Esophagus mucosa (tissue), 1 donor: ENCODE data around the gene FAM174C. TPM values are rescaled to one million over a fixed set of nuclear protein-coding genes. Genes with fewer than 3 reads are reported as not detected.

Experiments
- ATAC-seq: fragments of 200-7000 bp; cut with Tn5 transposase; one replicate; pipeline ENCODE4 v1.9.1; 2020
- total RNA-seq: library from RNA; stranded (reverse); gene quantifications from one replicate; pipeline ENCODE4 v1.2.4, GENCODE V29; 2023
- donor health status: DM: yes; HTN: yes; CAD: no.

Gene FAM174C
- total RNA-seq, 1 donor from 2014 or later = 41.2 TPM

DNA sequence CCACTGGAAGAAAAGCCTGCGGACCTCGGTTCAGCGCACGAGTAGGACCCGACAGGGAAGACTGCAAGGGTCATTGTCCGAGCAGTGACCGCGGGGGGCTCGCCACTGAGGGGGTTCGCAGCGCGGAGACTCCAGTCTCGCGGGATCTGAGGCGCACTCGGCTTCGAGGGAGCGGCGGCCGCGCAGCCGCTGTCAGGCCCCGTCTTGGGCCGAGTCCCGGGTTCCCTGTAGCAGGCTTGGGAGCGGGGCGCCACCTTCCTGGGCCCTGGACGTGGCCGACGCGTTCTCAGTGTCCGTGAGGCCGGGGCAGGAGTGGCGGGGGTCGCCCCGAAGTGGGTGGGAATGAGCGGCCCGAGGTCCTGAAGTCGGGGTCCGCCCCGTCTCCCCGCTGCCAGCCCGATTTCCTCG lies 474 bp upstream of the FAM174C start:
- ATAC-seq = peak; percentile 1

DNA sequence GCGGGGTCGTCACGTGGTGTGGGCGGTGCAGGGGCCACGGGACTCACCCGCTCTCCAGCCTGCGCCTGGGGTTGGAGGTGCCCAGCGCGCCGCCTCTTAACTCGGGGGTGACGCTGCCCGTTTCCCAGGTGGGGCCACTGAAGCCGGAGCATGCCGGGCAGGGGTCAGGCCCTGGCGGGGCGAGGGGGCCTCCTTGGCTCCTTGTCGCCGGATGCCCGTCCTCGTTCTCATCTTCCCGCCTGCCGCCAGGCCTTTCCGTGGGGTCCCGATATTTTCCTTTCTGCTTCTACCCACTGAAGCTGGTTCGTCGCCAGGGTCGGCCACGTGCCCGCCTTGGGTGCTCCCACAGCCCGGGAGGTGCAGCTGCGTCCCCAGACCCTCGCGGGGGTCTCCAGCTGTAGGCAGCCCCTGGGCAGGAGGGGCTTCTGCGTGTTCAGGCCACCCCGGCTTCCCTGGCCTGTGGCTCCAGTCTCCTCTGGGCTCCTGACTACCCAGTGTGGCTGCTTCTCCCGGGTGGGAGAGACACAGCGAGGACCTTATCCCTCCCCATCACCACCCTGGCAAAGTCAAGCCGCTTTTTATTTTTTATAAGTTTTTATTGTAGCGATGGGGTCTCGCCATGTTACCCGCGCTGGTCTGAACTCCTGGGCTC lies 772 bp downstream of the FAM174C start:
- no peak for ATAC-seq

DNA sequence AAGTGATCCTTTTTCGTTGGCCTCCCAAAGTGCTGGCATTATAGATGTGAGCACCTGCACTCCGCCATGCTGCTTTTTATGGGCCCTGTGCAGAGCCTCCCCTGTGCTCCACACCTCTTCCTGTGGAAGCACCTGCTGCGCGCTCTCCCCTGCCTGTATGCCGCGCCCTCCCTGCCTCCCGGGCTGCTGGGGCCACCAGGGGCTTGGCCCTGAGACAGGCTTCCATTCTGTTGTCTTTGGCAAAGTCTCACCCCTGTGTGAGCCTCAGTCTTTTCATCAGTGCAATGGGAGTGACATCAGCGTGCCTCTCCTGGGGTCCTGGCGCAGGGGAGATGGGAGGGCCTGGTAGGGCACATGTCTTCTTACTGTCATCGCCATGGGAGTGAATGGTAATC lies 1.3 kb downstream of the FAM174C start:
- ATAC-seq = no peak

DNA sequence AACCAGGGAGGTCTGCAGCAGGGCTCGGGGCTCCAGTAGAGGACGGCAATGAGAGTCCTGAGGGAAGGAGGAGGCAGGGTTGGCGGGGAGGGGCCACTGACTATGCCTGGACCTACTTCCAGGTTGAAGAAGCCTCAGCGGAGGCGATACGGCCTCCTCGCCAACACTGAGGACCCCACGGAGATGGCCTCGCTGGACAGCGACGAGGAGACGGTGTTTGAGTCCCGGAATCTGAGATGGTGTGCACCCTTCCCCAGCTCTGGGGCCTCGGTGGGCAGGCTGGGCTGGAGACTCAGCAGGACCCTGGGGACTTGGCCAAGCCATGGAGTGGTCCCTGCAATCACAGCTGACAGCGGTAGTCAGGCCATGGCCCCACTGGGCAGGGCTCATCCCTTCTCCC lies 1.7 kb downstream of the FAM174C start:
- ATAC-seq = no peak

DNA sequence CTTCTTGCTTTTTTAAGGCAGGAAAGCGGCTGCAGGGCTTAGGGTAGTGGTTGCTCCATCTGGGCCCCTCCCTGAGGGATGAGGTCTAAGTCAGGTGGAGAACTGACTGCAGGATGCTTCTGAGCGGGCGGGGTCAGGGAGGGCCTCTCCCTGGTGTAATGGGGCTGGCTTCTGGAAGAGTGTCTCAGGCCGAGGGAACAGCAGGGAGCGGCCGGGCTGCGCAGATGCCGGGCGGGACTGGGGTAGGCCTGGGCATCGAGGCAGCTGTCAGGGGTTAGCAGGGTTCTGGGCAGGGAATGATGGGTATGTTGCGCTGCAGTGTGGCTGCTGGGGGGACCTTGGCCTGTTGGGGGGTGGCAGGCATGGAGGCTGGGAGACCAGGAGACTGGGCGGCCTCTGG lies 2.7 kb downstream of the FAM174C start:
- ATAC-seq = no peak

DNA sequence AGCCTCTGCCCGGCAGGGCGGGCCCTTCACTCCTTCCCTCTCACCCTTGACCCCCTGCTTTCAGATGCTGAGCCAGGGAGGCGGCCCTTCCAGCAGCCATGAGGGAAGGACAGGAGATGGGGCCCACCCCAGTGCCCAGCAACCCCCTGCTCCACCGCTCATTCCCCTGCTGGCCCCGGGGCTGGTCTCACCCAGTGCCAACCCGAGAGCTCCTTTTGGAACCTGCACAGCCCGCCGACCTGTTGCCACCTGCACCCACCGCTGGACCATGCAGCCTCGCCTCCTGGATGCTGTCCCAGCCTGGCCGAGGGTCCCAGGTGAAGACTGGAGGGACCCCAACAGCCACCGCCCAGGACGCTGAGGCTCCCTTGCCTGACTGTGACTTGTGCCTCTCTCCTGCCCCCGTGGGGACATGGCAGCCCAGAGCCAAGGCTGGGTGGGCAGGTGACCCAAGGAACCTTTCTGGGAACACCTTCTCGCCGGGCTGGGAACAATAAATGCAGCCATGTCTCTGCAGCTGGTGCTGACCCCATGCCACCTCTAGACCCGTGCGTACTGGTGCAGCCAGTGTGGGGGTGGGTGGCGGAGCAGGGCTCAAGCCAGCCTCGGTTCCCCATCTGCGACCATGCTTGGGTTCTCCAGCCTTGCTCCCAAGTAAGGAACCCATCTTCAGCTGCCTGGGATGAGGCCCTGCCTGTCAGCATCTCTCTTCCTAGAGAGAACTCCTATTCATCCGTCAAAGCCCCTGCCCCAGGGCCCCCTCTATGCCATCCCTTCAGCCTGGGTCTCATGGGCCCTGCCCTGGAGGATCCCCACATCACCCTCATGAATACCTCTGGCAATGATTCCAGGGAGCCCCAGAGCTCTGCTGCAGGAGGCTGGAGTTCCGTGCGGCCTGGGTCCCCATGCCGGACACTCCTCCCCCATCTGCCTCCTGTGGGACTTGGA lies 3.7 kb downstream of the FAM174C start:
- ATAC-seq = no peak

DNA sequence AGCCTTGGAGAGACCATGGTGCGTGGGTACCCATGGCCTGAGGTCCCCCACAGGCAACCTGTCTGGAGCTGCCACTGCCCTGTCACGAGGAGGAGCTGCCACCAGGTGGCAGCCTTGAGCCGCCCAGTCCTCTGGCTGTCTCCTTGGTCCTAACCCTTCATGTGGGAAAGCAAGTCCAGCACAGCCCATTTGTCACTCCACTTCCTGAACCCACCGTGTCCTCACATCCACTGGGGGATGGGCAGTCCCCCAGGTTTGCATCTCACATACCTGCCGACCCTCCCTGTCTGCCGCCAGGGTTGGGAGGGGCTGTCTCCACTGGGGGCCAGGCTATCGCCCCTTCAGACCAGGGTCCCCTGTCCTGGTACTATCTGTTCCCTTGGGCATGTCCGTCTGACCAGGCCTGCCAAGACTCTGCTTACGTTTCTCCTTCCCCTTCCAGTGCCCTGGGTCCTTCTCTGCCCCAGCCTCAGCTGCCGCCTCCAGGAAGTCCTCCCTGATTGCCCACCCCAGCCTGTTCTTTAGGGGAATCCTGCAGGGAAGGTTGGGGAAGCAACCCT lies 4.5 kb downstream of the FAM174C start:
- peak; percentile 16 for ATAC-seq

DNA sequence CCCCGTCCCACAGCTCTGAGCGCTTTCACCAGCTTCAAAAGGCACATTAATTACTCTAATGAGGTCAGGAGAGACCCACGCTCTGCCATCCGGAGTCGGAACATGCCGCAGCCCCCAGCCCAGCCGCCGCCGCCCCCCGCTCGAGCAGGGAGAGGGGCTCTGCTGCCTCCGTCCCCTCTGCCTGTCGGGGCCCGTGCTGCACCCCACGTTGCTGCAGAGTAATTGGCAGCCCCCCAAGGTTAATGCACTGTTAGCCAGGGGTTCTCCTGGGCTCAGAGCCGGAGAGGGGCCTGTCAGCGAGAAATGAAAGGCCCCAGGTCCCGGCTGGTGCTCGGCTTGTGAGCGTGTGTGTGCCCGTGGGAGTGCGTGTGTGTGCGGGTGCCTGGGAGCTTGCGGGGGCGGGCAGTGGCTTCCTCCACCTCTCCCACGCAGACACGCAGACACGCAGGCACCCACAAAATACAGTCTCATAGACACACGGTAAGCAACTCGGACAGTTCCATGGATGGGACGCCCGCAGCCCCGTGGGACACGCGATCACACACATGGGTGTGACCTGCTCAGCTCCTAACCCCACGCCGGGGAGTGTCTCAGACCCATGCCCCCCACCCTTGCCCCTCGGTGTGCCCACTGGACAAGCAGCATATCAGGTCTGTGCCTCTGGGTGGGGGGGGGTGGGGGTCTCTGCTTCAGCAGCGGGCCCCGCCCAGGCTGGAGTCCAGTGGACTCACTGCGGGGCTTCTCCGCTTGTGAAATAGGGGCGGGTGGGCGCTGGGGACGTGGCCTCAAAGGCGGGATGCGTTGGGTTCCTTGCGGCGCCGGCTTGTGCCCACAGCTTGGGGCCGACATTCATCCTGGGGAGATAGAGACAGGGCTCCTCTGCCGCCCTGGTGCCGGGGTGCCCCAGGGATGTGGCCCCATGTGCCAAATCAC lies 5.6 kb downstream of the FAM174C start:
- no peak for ATAC-seq

DNA sequence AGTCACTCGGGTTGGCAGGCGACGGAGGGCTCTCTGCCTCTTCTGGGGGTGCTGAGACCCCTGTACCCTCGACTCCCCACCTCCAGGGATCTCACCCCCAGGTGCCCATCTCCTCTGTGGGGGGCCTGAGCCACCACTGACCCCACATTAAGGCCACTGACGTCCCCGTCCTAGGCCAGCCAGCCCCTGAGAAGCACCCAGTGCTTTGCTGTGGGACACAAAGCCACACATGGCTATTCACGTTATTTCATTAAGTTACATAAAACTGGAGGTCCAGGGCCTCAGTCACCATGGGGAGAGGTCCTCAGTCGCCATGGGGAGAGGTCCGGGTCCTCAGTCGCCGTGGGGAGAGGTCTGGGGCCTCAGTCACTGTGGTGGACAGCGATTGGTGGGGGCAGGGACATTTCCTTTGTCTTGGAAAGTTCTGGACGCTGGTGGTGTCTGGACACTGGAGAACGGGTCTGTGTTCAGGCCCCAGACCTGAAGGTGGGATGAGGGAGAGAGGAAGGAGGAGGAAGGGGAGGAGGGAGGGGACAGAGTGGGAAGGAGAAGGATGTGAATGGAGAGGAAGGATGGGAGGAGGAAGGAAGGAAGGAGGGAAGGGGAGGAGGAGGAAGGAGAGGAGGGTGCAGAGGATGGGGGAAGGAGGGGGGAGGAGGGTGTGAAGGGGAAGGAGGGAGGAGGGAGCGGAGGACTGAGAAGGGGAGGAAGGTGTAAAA lies 6.4 kb downstream of the FAM174C start:
- ATAC-seq = no peak

DNA sequence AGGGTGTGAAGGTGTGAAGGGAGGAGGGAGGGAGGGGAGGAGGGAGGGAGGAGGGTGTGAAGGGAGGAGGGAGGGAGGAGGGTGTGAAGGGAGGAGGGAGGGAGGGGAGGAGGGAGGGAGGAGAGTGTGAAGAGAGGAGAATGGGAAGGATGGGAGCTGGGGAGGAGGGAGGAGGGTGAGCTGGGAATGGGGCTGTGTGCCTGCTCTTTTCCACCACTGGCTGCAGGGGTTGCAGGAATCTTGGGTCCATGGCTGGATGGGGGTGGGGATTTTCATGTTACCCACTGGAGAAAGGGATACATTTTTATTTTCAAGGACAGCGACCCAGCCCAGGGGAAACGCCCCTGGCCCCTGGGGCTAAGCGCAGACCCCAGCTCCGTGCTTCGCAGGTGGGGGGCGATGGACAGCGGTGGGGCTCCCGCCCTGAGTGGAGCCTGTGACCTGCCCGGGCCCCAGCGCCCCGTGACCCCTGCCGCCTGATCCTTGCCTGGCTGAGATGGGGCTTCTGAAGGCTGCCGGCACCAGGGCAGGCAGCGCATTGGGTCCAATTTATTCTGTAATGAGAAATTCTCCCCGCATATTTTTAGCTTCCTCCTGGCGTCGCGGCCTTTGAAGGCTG lies 7.4 kb downstream of the FAM174C start:
- ATAC-seq = no peak

DNA sequence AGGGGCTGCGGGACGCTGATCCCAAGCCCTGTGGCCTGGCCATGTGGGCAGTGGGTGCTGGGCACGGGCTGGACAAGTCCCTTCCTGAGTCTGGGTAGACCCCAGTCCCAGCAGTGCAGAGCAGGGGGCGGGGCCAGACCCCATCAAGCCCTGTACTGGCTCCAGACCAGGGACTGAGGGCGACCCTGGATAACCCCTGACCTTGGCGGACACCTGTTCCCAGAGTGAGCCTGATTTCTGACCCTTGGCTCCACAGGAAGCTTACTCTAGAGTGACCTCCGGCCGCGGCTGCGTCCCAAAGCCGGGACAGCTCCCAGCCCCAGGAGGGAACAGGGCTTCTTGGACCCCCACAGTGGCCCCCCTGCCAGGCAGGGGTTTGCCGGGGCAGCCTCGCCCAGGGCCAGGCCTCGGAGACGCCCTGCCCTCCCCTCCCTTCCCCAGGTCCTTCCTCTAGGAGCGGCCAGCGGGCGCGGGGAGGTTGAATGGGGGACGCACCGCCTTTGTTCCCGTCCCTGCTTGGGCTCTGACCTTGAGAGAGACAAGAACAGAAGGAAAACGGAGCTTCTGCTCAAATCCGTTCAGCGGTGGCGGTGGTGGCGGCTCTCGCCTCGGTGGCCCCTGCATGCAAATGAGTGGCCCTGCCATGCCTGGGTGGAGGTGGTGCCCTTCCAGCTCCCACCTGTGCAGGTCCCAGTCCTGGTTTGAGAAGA lies 8.0 kb downstream of the FAM174C start:
- no peak for ATAC-seq

DNA sequence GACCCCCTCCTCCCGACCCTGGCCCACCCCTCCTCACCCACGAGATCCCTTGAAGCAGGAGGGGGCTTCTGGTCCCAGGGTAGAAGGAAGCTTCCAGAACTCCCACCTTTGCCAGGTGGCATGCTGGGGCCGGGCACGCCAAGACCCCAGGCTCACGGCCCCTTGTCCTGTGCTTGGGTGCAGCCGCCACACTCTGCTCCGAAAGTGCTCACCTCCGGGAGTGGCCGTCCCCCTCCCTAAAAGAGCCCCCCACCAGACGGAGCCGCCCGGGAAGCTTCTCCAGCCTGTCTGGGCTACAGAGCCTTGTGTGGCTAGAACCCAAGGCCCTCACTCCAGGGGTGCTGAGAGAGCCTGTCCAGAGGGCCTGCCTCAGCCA lies 8.6 kb downstream of the FAM174C start:
- ATAC-seq = peak; percentile 0

DNA sequence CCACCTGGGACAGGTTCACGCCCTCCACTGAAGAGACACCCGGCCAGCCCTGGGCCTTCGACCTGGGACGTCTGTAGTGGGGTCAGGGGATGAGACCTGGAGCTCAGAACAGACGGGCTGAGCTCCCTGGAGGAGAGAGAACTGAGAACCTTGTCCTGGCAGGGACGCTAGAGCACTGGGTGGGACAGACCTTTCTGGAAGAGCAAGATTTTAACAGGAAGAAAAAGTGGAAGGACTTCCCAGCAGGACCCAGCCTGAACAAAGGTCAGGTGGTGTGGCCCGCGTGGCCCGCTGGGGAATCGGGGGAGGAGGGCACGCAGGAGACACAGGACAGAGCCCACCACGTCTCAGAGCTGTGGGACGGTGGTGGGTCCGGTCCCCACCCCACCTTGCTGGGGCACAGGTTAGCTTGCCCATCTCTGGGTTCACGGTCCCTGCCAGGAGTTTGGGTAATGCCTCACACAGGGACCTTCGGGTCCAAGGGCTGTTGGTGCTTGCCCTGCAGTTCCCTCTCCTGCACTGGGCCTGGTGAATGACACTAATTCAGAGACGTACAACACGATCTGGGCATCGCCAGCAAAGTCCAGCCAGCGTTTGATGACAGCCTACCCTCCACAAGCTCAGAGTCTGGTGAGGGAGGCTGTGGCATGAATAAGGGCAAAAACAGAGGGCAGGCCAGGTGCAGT lies 9.1 kb downstream of the FAM174C start:
- peak; percentile 15 for ATAC-seq

DNA sequence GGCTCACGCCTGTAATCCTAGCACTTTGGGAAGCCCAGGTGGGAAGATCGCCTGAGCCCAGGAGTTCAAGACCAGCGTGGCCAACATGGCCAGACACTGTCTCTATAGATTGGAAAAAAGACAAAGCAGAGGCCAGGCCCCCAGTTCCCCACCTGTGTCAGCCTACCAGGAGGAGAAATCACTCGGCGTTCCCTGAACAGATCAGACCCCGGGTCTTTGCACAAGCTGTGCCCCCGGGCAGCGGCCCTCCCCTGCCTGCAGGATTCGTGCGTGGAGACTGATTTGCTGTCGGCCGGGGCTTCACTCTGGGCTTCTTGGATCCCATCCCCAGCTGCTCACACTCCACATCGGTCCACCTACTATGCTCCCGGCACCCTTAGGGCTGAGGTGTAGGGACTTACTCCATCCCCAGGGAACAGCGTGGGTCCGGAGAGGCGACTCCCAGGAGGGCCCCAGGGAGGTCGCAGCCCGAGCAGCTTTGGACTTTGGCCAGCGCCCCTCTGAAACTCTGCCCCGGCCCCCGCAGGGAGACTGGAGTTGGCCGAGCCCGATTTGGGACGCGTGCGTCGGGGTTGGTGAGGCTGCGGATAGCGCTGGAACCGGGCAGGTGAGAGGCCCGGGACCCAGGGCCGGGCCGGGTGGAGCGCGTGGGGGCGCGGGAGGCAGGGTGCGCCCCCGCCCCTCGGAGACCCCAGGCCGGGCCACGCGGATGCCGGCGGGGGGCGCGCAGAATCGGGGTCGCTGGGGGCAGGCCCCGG lies 9.8 kb downstream of the FAM174C start:
- ATAC-seq = no peak

DNA sequence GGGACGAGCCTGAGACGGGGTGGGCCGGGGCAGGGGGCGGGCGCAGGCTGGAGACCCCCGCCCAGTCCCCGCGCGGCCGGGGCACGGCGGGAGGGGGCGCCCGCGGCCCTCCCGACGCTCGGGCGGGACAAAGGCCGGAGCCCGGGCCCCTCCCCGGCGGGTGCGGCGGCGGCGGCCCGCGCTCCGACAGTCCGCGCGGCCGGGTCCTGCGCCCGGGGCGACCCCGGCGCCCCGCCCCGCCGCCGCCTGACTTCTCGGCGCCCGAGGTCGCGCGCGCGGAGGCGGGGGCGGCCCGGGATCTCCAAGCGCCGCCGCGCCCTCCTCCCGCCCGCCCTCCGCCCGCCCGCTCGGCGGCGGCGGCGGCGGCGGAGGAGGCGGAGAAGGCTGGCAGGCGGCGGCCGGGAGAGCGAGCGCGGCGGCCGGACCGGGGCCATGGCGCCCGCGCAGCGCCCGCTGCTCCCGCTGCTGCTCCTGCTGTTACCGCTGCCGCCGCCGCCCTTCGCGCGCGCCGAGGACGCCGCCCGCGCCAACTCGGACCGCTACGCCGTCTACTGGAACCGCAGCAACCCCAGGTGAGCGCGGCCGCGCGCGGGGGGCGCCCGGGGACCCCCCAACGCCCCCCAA lies 10.5 kb downstream of the FAM174C start, which contains the start of gene EFNA2:
TSS of gene EFNA2 (plus strand) at position 137 of the 624 bp plus-strand sequence. CDS start at position 433, 296 bp downstream.
- no peak for ATAC-seq

DNA sequence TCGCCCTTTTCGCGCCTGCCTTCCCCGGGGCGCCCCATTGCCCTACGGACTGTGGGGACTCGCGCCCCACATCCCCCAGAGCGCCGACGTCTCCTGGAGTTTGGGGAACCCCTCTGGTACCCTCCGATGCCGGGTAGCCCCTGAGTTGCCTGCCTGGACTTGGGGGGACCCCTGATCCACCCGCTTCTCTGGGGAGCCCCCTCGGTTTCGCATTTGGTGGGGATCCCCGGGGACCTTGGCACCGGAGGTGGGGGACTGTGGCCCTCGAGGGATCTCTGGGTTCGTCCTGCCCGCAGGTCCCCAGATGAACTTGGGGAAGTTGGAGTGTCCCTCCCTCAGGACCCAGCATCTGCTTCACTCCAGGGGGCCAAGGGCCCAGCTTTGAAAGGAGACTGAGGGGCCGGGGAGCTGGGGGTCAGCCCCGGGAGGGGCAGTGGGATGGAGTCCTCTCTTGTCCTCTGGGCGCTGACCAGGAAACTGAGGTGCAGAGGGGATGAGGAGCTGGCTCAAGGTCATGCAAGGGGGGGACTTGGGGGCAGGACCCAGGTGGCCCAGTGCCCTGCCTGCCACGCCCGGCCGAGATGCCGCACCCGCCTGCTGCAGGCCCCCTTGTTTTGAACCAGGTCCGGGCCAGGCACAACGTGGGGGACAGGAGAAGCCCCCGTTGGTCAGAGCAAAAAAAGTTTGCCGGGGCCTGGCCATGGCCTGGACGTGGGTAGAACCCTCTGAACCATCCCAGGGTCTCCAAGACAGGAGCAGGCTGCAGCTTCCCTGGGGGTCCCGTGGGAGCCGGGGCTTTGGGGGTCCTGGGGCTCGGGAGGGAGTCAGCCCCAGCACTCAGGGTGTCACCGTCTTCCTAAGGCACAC lies 11.4 kb downstream of the FAM174C start:
- ATAC-seq = no peak

DNA sequence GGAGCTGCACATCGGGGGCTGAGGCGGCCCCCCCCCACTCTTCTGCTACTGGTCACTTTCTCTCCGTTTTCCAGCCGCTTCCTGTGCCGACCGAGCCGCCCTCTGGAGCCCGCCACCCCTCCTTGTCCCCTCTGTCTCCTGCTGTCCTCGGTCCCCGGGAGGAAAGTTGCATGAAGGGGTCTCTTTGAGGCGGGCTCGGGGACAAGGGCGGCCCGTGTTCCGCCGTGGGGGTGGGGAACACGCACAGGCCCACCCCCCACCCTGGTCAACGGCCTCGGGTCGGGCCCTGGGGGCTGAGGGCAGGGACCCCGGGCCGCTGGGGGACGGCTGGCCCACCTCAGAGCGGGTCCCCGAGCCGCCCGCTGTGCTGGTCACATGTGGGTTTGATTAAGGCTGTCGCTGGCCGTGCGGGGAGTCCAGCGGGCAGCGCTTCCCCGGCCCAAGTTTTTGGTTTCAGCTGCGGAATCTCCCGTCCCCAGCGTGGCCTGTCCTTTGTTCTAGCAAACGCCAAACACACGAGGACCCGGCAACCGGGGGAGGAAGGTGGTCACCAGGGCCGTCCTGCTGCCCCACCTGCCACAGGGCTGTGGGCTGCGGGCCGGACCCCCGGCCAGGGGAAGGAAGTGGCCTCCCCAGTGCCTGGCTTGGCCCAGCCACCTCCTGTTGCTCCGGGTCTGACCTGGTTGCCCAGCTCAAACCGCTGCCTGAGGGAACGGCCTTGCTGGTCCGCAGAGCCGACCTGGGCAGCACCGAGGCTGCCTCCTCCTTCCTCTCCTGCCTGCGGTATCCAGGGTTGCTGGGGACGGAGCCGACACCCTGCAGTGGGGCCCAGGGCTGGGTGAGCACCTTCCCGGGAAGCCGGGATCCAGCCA lies 12.3 kb downstream of the FAM174C start:
- no peak for ATAC-seq
